Measurements from ENCODE around the gene GTF2E1.
"Not testable (repeated sequence)": the region's sequence is repeated elsewhere in the genome, so short reads cannot be mapped to it uniquely, and the experiment has no call there.

Gene GTF2E1

GRCh38 chr3:120770891-120771290 lies 28.3 kb downstream of the GTF2E1 start:
- Mint-ChIP-seq H3K36me3 (peaks cover 3% of the 10 kb centered on the region), H3K27ac (no peak overlapping the region), H3K4me1 (ENCODE audit: low read depth) (peaks cover 34% of the 10 kb centered on the region), H3K9me3 (ENCODE audit: low read depth) (no peaks in the 10 kb centered on the region), H3K27me3 (no peaks in the 10 kb centered on the region), H3K4me3 (no peak overlapping the region)

DNA sequence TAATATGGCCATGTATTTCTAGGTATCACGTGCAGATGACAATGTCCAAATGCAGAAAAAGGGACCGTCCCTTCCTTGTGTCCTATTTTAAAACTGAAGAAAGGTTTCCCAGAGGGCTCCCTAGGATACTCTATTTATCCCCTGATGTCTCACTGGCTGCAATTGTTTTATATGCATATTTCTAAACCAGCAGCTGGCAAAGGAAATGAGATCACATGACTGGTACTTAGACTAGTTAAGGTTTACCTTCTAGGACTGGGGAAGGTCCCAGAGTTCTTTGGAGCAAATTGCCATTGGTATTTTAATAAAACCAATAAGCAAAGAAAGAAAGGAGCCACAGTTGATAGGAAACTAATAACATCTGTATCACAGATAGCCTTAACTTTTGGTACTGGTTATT lies 29.5 kb downstream of the GTF2E1 start:
- H3K9me3 Mint-ChIP-seq (ENCODE audit: low read depth) = no peaks in the 10 kb centered on the region
- no peak overlapping the region for H3K27ac Mint-ChIP-seq
- peaks cover 27% of the 10 kb centered on the region for H3K4me1 Mint-ChIP-seq (ENCODE audit: low read depth)
- H3K4me3 Mint-ChIP-seq = no peak overlapping the region
- peaks cover 3% of the 10 kb centered on the region for H3K36me3 Mint-ChIP-seq
- H3K27me3 Mint-ChIP-seq = no peaks in the 10 kb centered on the region

- Mint-ChIP-seq H3K36me3 (peaks cover 3% of the 10 kb centered on the region), H3K27ac (no peak overlapping the region), H3K27me3 (no peaks in the 10 kb centered on the region), H3K9me3 (ENCODE audit: low read depth) (no peaks in the 10 kb centered on the region), H3K4me1 (ENCODE audit: low read depth) (peaks cover 21% of the 10 kb centered on the region), H3K4me3 (no peak overlapping the region)
Observed at GRCh38 chr3:120773932-120774331, 31.4 kb downstream of the GTF2E1 start.

DNA sequence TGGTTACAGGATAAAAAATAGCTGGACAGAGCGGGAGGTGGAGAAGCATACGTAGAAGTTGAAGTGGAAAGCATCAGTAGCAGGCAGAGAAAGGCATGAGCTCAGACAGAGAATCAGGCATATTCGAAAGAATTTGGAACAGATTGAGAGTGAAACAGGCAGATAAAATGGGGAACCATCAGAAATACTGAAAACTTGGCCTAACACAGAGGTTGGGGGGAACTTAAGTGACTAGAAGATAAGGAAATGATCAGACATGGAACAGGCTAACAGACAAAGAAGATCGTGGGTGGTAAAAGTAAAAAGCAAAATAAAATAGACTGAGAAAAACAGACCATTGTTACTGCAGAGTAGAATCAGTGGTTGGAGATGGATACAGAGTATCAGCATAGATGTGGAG lies 32.9 kb downstream of the GTF2E1 start:
- Mint-ChIP-seq H3K27me3 (no peaks in the 10 kb centered on the region), H3K4me1 (ENCODE audit: low read depth) (peaks cover 18% of the 10 kb centered on the region), H3K4me3 (no peak overlapping the region), H3K9me3 (ENCODE audit: low read depth) (no peaks in the 10 kb centered on the region), H3K27ac (no peak overlapping the region), H3K36me3 (peaks cover 10% of the 10 kb centered on the region)

DNA sequence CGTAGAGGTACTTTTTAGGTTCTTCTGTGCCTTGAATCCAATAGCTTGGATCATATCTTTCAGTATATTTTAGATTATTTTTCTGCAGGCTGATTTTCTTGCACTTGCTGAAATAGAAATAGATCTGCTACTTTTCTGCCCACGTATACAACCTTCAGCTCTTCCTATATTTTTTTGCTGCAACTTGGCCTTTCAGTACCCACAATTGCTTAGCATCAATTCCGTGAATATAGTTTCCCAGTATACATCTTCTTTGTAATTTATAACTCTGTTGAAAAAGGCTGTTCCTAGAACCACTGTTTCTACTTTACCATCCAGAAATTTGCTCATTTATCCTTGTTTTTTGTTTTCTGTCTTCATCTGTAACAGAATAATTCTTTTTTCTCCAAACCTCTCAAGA lies 36.2 kb downstream of the GTF2E1 start:
- Mint-ChIP-seq H3K4me1 (ENCODE audit: low read depth) (no peaks in the 10 kb centered on the region), H3K27me3 (no peaks in the 10 kb centered on the region), H3K4me3 (no peak overlapping the region), H3K9me3 (ENCODE audit: low read depth) (no peaks in the 10 kb centered on the region), H3K36me3 (peaks cover 12% of the 10 kb centered on the region), H3K27ac (no peak overlapping the region)

DNA sequence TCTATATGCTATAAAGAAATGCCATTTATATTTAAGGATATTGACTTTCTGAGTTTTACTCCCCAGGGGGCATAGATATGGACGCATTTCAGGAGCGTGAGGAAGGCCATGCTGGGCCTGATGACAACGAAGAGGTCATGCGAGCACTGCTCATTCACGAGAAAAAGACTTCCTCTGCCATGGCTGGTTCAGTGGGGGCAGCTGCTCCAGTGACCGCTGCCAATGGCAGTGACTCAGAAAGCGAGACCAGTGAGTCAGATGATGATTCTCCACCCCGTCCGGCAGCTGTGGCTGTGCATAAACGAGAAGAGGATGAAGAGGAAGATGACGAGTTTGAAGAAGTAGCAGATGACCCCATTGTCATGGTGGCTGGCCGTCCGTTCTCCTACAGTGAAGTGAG lies 38.4 kb downstream of the GTF2E1 start:
- Mint-ChIP-seq H3K4me1 (ENCODE audit: low read depth) (no peaks in the 10 kb centered on the region), H3K27ac (no peak overlapping the region), H3K4me3 (no peak overlapping the region), H3K9me3 (ENCODE audit: low read depth) (no peaks in the 10 kb centered on the region), H3K27me3 (no peaks in the 10 kb centered on the region), H3K36me3 (peaks cover 19% of the 10 kb centered on the region)

- H3K4me3 Mint-ChIP-seq; H3K4me1 Mint-ChIP-seq (ENCODE audit: low read depth); H3K27me3 Mint-ChIP-seq; H3K27ac Mint-ChIP-seq; H3K9me3 Mint-ChIP-seq (ENCODE audit: low read depth): not testable (repeated sequence)
- peaks cover 11% of the 10 kb centered on the region for H3K36me3 Mint-ChIP-seq
Observed at GRCh38 chr3:120785832-120786231, 43.3 kb downstream of the GTF2E1 start.

GRCh38 chr3:120791010-120791409 lies 48.5 kb downstream of the GTF2E1 start:
- Mint-ChIP-seq H3K27me3 (no peaks in the 10 kb centered on the region), H3K4me3 (no peak overlapping the region), H3K36me3 (no peaks in the 10 kb centered on the region), H3K27ac (no peak overlapping the region), H3K9me3 (ENCODE audit: low read depth) (no peaks in the 10 kb centered on the region), H3K4me1 (ENCODE audit: low read depth) (peaks cover 16% of the 10 kb centered on the region)

- Mint-ChIP-seq H3K36me3 (no peaks in the 10 kb centered on the region), H3K27ac (no peak overlapping the region), H3K4me3 (no peak overlapping the region), H3K9me3 (ENCODE audit: low read depth) (no peaks in the 10 kb centered on the region), H3K4me1 (ENCODE audit: low read depth) (peaks cover 16% of the 10 kb centered on the region), H3K27me3 (no peaks in the 10 kb centered on the region)
Observed at GRCh38 chr3:120791913-120792312, 49.4 kb downstream of the GTF2E1 start.

DNA sequence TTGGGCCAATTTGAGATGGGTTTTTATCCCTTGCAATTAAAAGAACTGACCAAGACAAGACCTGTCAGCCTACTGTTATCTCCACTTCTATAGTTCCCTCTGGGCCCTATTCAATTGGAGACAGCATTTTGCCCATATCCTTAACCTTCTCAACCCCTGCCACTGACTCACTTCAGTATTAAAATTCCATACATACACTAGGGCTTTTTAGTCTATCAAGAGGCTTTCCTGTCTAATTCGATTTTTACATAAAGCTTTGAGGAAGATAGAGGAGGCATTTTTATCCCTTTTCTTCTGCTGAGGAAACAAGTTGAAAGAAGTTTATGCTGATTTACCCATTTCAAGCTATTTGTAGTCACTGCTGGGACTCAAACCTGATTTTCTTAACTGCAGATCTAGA lies 51.1 kb downstream of the GTF2E1 start:
- H3K9me3 Mint-ChIP-seq (ENCODE audit: low read depth) = no peaks in the 10 kb centered on the region
- no peaks in the 10 kb centered on the region for H3K27me3 Mint-ChIP-seq
- no peak overlapping the region for H3K27ac Mint-ChIP-seq
- no peak overlapping the region for H3K4me3 Mint-ChIP-seq
- H3K4me1 Mint-ChIP-seq (ENCODE audit: low read depth) = peaks cover 16% of the 10 kb centered on the region
- H3K36me3 Mint-ChIP-seq = no peaks in the 10 kb centered on the region

- peaks cover 16% of the 10 kb centered on the region for H3K4me1 Mint-ChIP-seq (ENCODE audit: low read depth)
- no peaks in the 10 kb centered on the region for H3K27me3 Mint-ChIP-seq
- H3K36me3 Mint-ChIP-seq = no peaks in the 10 kb centered on the region
- no peak overlapping the region for H3K27ac Mint-ChIP-seq
- no peak overlapping the region for H3K4me3 Mint-ChIP-seq
- H3K9me3 Mint-ChIP-seq (ENCODE audit: low read depth) = no peaks in the 10 kb centered on the region
Observed at GRCh38 chr3:120795017-120795648, 52.6 kb downstream of the GTF2E1 start.

DNA sequence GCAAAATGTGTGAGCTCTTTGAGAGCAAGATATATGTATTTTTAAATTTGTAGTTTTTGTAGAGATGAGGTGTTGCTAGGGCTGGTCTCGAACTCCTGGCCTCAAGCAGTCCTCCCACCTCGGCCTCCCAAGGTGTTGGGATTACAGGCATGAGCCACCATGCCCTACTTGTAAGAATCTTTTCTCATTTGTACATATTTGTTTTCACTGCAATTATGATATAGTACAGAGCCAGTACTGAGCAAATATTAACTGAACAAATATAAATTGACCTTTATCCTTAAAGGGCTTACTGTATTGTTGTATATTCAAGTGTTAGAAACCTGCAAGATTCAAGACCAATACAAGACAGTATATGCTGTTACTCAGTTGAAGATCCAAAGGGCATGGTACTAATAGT lies 53.4 kb downstream of the GTF2E1 start:
- Mint-ChIP-seq H3K4me1 (ENCODE audit: low read depth) (peaks cover 12% of the 10 kb centered on the region), H3K36me3 (no peaks in the 10 kb centered on the region), H3K27ac (no peak overlapping the region), H3K4me3 (no peak overlapping the region), H3K9me3 (ENCODE audit: low read depth) (no peaks in the 10 kb centered on the region), H3K27me3 (no peaks in the 10 kb centered on the region)

DNA sequence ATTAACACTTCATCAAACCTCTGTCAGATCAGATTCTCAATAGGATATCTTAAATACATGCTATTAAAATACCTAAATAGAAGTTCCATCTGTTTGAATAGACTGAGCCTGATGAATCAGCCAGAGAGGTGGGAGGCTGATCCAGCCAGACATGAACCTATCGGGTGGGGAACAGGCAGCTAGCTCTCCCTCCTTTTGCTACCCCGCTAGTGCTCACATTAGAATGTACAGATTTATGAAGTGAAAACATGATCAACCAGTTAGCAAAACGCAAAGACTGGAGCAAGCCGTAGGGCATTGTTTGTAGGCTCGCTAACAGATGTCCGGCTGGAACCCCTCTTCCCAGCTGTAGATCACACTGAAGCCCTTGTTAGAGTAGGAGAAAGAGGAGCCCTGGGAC lies 54.4 kb downstream of the GTF2E1 start:
- no peaks in the 10 kb centered on the region for H3K36me3 Mint-ChIP-seq
- peaks cover 3% of the 10 kb centered on the region for H3K4me1 Mint-ChIP-seq (ENCODE audit: low read depth)
- no peaks in the 10 kb centered on the region for H3K27me3 Mint-ChIP-seq
- H3K9me3 Mint-ChIP-seq (ENCODE audit: low read depth) = no peaks in the 10 kb centered on the region
- no peak overlapping the region for H3K27ac Mint-ChIP-seq
- no peak overlapping the region for H3K4me3 Mint-ChIP-seq

- no peaks in the 10 kb centered on the region for H3K36me3 Mint-ChIP-seq
- H3K27me3 Mint-ChIP-seq = no peaks in the 10 kb centered on the region
- H3K9me3 Mint-ChIP-seq (ENCODE audit: low read depth) = no peaks in the 10 kb centered on the region
- no peak overlapping the region for H3K27ac Mint-ChIP-seq
- H3K4me3 Mint-ChIP-seq = no peak overlapping the region
- H3K4me1 Mint-ChIP-seq (ENCODE audit: low read depth) = peaks cover 3% of the 10 kb centered on the region
Observed at GRCh38 chr3:120797857-120798256, 55.3 kb downstream of the GTF2E1 start.

- Mint-ChIP-seq H3K27me3 (no peaks in the 10 kb centered on the region), H3K36me3 (no peaks in the 10 kb centered on the region), H3K9me3 (ENCODE audit: low read depth) (no peaks in the 10 kb centered on the region), H3K4me3 (no peak overlapping the region), H3K27ac (no peak overlapping the region), H3K4me1 (ENCODE audit: low read depth) (peaks cover 3% of the 10 kb centered on the region)
Observed at GRCh38 chr3:120798346-120798745, 55.8 kb downstream of the GTF2E1 start.

GRCh38 chr3:120800625-120801024 lies 58.1 kb downstream of the GTF2E1 start:
- Mint-ChIP-seq H3K27me3 (peaks cover 2% of the 10 kb centered on the region), H3K27ac (no peak overlapping the region), H3K4me1 (ENCODE audit: low read depth) (no peaks in the 10 kb centered on the region), H3K4me3 (no peak overlapping the region), H3K36me3 (no peaks in the 10 kb centered on the region), H3K9me3 (ENCODE audit: low read depth) (no peaks in the 10 kb centered on the region)

All from activated naive CD8-positive, alpha-beta T cell (primary cell).